ENCODE data around the gene NTM. TPM values are rescaled to one million over a fixed set of nuclear protein-coding genes. Genes with fewer than 3 reads are reported as not detected.

NTM gene
- total RNA-seq, 1 experiment from 2014 or later: 16.4 TPM

DNA sequence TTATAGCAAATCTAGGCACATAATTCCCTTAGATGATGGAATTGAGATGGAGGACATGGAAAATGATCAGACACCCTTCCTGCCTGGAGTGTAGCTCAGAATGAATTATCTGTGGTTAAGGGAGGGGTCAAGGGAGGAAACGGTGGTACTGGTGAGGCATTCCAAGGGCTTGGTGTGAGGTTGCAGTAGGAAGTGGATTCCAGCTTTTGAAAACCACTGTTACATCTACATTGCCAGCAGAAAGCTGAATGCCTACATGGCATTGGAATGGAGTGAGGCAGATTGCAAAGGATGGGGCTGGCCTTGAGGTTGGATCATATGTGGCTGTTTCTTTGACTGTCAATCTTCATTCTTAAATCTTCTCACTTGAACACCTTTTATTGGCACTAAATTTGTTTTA is 684.4 kb downstream of the NTM start:
- no peaks in the 10 kb centered on the region for H3K9me3 Mint-ChIP-seq
- CTCF ChIA-PET: interaction anchor here (1.0 to 1.6 kb wide), 2 partner anchors 59 to 72 kb away, joined by 4 read pairs; no protein-coding TSS in a partner anchor
- POLR2A ChIA-PET: no interaction called here
- peaks cover 2% of the 10 kb centered on the region for H3K27me3 Mint-ChIP-seq (ENCODE audit: low read depth)
- TF ChIP-seq, protein P1, sequence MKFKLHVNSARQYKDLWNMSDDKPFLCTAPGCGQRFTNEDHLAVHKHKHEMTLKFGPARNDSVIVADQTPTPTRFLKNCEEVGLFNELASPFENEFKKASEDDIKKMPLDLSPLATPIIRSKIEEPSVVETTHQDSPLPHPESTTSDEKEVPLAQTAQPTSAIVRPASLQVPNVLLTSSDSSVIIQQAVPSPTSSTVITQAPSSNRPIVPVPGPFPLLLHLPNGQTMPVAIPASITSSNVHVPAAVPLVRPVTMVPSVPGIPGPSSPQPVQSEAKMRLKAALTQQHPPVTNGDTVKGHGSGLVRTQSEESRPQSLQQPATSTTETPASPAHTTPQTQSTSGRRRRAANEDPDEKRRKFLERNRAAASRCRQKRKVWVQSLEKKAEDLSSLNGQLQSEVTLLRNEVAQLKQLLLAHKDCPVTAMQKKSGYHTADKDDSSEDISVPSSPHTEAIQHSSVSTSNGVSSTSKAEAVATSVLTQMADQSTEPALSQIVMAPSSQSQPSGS (CRISPR knock-in tag; IDR thresholded peaks at IDR 0.05; ENCODE audit: borderline replicate concordance, low read depth): no peak
- TF ChIP-seq RORB (CRISPR knock-in tag; IDR thresholded peaks at IDR 0.05) (no peak), NFATC4 (CRISPR knock-in tag; IDR thresholded peaks at IDR 0.05) (no peak), RELA (CRISPR knock-in tag; IDR thresholded peaks at IDR 0.05; ENCODE audit: borderline replicate concordance) (no peak), NFE2L1 (CRISPR knock-in tag; IDR thresholded peaks at IDR 0.05) (no peak), ZNF416 (CRISPR knock-in tag; IDR thresholded peaks at IDR 0.05) (no peak), FOXK1 (CRISPR knock-in tag; IDR thresholded peaks at IDR 0.05) (no peak)
- TF ChIP-seq, protein P2, sequence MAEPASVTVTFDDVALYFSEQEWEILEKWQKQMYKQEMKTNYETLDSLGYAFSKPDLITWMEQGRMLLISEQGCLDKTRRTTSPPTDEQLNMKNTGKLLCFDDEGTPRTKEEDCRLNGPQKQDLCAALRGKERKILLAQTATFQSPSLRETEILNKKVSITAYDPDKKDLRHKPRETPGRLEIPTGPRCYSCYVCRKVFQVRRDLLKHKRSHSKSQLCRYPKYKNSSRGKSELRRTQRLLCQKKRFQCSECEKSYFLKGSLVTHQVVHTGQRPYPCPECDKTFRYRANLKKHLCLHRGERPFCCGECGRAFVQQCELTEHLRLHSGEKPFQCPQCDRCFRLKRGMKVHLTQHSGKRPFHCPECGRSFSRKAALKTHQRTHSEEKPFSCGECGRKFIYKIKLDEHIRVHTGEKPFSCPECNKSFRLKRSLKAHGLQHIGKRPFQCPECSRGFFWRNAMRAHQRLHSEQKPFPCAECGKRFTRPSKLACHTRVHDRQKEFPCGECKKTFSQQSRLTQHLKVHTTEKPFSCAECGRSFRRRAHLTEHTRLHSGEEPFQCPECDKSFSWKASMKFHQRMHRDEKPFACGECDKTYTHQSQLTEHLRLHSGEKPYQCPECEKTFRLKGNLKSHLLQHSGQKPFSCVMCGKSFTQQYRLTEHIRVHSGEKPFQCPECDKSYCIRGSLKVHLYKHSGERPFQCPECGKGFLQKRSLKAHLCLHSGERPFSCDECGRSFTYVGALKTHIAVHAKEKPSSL (CRISPR knock-in tag; conservative IDR thresholded peaks at IDR 0.05): no peak
- TF ChIP-seq, protein P3, sequence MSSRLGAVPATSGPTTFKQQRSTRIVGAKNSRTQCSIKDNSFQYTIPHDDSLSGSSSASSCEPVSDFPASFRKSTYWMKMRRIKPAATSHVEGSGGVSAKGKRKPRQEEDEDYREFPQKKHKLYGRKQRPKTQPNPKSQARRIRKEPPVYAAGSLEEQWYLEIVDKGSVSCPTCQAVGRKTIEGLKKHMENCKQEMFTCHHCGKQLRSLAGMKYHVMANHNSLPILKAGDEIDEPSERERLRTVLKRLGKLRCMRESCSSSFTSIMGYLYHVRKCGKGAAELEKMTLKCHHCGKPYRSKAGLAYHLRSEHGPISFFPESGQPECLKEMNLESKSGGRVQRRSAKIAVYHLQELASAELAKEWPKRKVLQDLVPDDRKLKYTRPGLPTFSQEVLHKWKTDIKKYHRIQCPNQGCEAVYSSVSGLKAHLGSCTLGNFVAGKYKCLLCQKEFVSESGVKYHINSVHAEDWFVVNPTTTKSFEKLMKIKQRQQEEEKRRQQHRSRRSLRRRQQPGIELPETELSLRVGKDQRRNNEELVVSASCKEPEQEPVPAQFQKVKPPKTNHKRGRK (CRISPR knock-in tag; IDR thresholded peaks at IDR 0.05; ENCODE audit: borderline replicate concordance): no peak
- TF ChIP-seq, protein P4, sequence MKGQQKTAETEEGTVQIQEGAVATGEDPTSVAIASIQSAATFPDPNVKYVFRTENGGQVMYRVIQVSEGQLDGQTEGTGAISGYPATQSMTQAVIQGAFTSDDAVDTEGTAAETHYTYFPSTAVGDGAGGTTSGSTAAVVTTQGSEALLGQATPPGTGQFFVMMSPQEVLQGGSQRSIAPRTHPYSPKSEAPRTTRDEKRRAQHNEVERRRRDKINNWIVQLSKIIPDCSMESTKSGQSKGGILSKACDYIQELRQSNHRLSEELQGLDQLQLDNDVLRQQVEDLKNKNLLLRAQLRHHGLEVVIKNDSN (CRISPR knock-in tag; IDR thresholded peaks at IDR 0.05): no peak
- TF ChIP-seq, protein P5, sequence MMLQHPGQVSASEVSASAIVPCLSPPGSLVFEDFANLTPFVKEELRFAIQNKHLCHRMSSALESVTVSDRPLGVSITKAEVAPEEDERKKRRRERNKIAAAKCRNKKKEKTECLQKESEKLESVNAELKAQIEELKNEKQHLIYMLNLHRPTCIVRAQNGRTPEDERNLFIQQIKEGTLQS (CRISPR knock-in tag; conservative IDR thresholded peaks at IDR 0.05): no peak
- TF ChIP-seq, protein P6, sequence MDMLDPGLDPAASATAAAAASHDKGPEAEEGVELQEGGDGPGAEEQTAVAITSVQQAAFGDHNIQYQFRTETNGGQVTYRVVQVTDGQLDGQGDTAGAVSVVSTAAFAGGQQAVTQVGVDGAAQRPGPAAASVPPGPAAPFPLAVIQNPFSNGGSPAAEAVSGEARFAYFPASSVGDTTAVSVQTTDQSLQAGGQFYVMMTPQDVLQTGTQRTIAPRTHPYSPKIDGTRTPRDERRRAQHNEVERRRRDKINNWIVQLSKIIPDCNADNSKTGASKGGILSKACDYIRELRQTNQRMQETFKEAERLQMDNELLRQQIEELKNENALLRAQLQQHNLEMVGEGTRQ (CRISPR knock-in tag; IDR thresholded peaks at IDR 0.05): no peak
- TF ChIP-seq, protein P7, sequence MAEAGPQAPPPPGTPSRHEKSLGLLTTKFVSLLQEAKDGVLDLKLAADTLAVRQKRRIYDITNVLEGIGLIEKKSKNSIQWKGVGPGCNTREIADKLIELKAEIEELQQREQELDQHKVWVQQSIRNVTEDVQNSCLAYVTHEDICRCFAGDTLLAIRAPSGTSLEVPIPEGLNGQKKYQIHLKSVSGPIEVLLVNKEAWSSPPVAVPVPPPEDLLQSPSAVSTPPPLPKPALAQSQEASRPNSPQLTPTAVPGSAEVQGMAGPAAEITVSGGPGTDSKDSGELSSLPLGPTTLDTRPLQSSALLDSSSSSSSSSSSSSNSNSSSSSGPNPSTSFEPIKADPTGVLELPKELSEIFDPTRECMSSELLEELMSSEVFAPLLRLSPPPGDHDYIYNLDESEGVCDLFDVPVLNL (CRISPR knock-in tag; IDR thresholded peaks at IDR 0.05; ENCODE audit: borderline replicate concordance, low read depth): no peak
- TF ChIP-seq, protein P8, sequence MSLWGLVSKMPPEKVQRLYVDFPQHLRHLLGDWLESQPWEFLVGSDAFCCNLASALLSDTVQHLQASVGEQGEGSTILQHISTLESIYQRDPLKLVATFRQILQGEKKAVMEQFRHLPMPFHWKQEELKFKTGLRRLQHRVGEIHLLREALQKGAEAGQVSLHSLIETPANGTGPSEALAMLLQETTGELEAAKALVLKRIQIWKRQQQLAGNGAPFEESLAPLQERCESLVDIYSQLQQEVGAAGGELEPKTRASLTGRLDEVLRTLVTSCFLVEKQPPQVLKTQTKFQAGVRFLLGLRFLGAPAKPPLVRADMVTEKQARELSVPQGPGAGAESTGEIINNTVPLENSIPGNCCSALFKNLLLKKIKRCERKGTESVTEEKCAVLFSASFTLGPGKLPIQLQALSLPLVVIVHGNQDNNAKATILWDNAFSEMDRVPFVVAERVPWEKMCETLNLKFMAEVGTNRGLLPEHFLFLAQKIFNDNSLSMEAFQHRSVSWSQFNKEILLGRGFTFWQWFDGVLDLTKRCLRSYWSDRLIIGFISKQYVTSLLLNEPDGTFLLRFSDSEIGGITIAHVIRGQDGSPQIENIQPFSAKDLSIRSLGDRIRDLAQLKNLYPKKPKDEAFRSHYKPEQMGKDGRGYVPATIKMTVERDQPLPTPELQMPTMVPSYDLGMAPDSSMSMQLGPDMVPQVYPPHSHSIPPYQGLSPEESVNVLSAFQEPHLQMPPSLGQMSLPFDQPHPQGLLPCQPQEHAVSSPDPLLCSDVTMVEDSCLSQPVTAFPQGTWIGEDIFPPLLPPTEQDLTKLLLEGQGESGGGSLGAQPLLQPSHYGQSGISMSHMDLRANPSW (CRISPR knock-in tag; conservative IDR thresholded peaks at IDR 0.05; ENCODE audit: low read depth): no peak
- TF ChIP-seq, protein P9, sequence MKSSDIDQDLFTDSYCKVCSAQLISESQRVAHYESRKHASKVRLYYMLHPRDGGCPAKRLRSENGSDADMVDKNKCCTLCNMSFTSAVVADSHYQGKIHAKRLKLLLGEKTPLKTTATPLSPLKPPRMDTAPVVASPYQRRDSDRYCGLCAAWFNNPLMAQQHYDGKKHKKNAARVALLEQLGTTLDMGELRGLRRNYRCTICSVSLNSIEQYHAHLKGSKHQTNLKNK (CRISPR knock-in tag; IDR thresholded peaks at IDR 0.05): no peak
- TF ChIP-seq, protein P10, sequence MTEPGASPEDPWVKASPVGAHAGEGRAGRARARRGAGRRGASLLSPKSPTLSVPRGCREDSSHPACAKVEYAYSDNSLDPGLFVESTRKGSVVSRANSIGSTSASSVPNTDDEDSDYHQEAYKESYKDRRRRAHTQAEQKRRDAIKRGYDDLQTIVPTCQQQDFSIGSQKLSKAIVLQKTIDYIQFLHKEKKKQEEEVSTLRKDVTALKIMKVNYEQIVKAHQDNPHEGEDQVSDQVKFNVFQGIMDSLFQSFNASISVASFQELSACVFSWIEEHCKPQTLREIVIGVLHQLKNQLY (CRISPR knock-in tag; IDR thresholded peaks at IDR 0.05): no peak
- no peak overlapping the region for H3K4me3 Mint-ChIP-seq
- H3K36me3 Mint-ChIP-seq: no peaks in the 10 kb centered on the region
- no peak for DNase-seq (ENCODE audit: low spot score)
- peaks cover 20% of the 10 kb centered on the region for H3K4me1 Mint-ChIP-seq
- H3K27ac Mint-ChIP-seq: no peak overlapping the region
- ATAC-seq: no peak
